Measurements from ENCODE around the gene C13orf46. TPM values are rescaled to one million over a fixed set of nuclear protein-coding genes. Genes with fewer than 3 reads are reported as not detected.

The C13orf46 gene
- total RNA-seq, 1 experiment from 2014 or later: not detected

DNA sequence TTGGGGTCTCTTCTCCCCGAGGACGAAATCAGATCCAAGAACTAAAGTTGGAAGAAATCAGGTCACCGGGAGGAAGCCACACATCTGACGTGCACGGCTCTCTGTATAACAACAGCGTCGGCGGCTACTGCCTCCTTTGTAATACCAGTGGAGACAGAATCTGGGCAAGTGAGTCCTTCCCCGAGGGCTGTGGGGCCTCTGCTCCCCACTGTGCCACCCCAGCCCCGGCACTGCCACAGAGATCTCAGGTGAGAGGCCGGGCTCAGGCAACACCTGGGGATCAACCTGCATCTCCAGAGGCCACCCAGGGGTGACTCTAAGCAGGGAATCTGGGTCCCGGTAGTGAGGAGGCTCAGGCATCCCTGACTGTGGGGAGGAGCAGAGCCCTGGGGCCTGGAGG, 33.7 kb upstream of the C13orf46 start:
- H3K4me3 Mint-ChIP-seq (ENCODE audit: unreplicated experiment): no peak overlapping the region
- intact Hi-C loops (cut with micrococcal nuclease; ENCODE audit: unreplicated experiment): no loop called here
- CTCF ChIA-PET: no interaction called here
- H3K4me1 ChIP-seq: peaks cover 4% of the 10 kb centered on the region; the same call in 1 of the 2 replicates
- no peaks in the 10 kb centered on the region for H3K27me3 ChIP-seq (replicated peaks; ENCODE audit: control insufficient read depth, insufficient read depth, low read length)
- no peaks in the 10 kb centered on the region for H3K4me1 Mint-ChIP-seq (ENCODE audit: low read depth, unreplicated experiment)
- DNase-seq: peak in 1 of 2 experiments; percentile 1
- no peaks in the 10 kb centered on the region for H3K9me3 ChIP-seq
- POLR2A ChIA-PET: no interaction called here
- H3K36me3 Mint-ChIP-seq (ENCODE audit: insufficient read depth, unreplicated experiment): no peaks in the 10 kb centered on the region
- BruUV-seq (replicated peaks): no TSS peak
- no peaks in the 10 kb centered on the region for H3K36me3 ChIP-seq (ENCODE audit: control insufficient read depth, insufficient read depth, low read length)
- TF ChIP-seq CTCF (IDR thresholded peaks at IDR 0.05; ENCODE audit: insufficient read depth in 1 of 2, low read depth in 1 of 2, low read length in 1 of 2, severe bottlenecking in 1 of 2, unreplicated experiment in 1 of 2): no peak
- no peak overlapping the region for H3K4me3 ChIP-seq (ENCODE audit: low read depth, low read length)
- no peaks in the 10 kb centered on the region for H3K9me3 Mint-ChIP-seq (ENCODE audit: unreplicated experiment)
- no peak overlapping the region for H3K27ac Mint-ChIP-seq (ENCODE audit: unreplicated experiment)
- no peaks in the 10 kb centered on the region for H3K27me3 Mint-ChIP-seq (ENCODE audit: insufficient read depth, unreplicated experiment)

- Histone ChIP-seq H3K36me3 (ENCODE audit: control insufficient read depth, insufficient read depth, low read length) (no peaks in the 10 kb centered on the region), H3K4me1 (peaks cover 4% of the 10 kb centered on the region; the same call in 1 of the 2 replicates), H3K27me3 (replicated peaks; ENCODE audit: control insufficient read depth, insufficient read depth, low read length) (no peaks in the 10 kb centered on the region), H3K4me3 (ENCODE audit: low read depth, low read length) (no peak overlapping the region), H3K9me3 (no peaks in the 10 kb centered on the region)
- CTCF ChIA-PET: no interaction called here
- no peak for TF ChIP-seq CTCF (IDR thresholded peaks at IDR 0.05; ENCODE audit: insufficient read depth in 1 of 2, low read depth in 1 of 2, low read length in 1 of 2, severe bottlenecking in 1 of 2, unreplicated experiment in 1 of 2)
- H3K27me3 Mint-ChIP-seq (ENCODE audit: insufficient read depth, unreplicated experiment): no peaks in the 10 kb centered on the region
- POLR2A ChIA-PET: interaction anchor here (0.6 kb wide), 1 partner anchor 212 kb away, joined by 3 read pairs; no protein-coding TSS in a partner anchor
- no TSS peak for BruUV-seq (replicated peaks)
- intact Hi-C loops (cut with micrococcal nuclease; ENCODE audit: unreplicated experiment): no loop called here
- no peaks in the 10 kb centered on the region for H3K9me3 Mint-ChIP-seq (ENCODE audit: unreplicated experiment)
- H3K36me3 Mint-ChIP-seq (ENCODE audit: insufficient read depth, unreplicated experiment): no peaks in the 10 kb centered on the region
- peak in 1 of 2 experiments; percentile 0 for DNase-seq
- H3K4me1 Mint-ChIP-seq (ENCODE audit: low read depth, unreplicated experiment): no peaks in the 10 kb centered on the region
- H3K27ac Mint-ChIP-seq (ENCODE audit: unreplicated experiment): no peak overlapping the region
- H3K4me3 Mint-ChIP-seq (ENCODE audit: unreplicated experiment): no peak overlapping the region
Observed at GRCh38 chr13:114005206-114005724, 31.4 kb upstream of the C13orf46 start.

DNA sequence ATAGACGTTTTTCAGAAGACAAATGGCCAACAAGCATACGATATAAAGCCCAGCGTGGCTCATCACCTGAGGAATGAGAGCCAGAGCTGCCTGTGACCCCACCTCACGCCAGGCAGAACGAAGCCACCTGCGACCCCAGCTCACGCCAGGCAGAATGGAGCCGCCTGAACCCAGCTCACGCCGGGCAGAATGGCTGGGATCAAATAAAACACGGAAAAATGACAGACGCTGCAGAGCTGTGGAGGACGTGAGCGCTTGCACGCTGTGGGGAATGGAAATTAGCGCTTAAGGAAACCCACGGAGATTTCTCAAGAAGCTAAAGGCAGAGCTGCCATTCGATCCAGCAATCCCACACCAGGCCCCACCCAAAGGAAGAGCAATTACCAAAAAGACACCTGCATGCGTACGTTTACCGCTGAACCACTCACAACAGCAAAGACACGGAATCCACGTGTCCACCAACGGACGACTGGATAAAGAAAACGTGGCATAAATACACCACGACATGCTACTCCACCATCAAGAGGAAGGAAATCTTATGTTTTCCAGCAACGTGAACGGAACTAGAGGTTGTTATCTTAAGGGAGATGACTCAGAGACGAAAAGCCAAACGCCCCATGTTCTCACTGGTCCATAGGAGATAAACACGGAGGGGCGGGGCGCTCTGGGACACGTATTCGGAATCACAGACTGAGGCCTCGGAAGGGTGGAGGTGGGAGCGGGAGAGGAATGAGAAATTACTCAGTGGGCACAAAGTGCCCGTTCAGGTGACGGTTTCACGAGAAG, 30.7 kb upstream of the C13orf46 start:
- Histone ChIP-seq H3K27me3 (replicated peaks; ENCODE audit: control insufficient read depth, insufficient read depth, low read length) (no peaks in the 10 kb centered on the region), H3K36me3 (ENCODE audit: control insufficient read depth, insufficient read depth, low read length) (no peaks in the 10 kb centered on the region), H3K4me3 (ENCODE audit: low read depth, low read length) (no peak overlapping the region), H3K4me1 (peaks cover 4% of the 10 kb centered on the region; the same call in 1 of the 2 replicates), H3K9me3 (no peaks in the 10 kb centered on the region)
- CTCF ChIA-PET: no interaction called here
- TF ChIP-seq CTCF (IDR thresholded peaks at IDR 0.05; ENCODE audit: insufficient read depth in 1 of 2, low read depth in 1 of 2, low read length in 1 of 2, severe bottlenecking in 1 of 2, unreplicated experiment in 1 of 2): no peak
- intact Hi-C loops (cut with micrococcal nuclease; ENCODE audit: unreplicated experiment): no loop called here
- DNase-seq: peak; percentile 24 to 72
- Mint-ChIP-seq H3K36me3 (ENCODE audit: insufficient read depth, unreplicated experiment) (no peaks in the 10 kb centered on the region), H3K27me3 (ENCODE audit: insufficient read depth, unreplicated experiment) (no peaks in the 10 kb centered on the region), H3K4me3 (ENCODE audit: unreplicated experiment) (no peak overlapping the region), H3K9me3 (ENCODE audit: unreplicated experiment) (no peaks in the 10 kb centered on the region), H3K27ac (ENCODE audit: unreplicated experiment) (no peak overlapping the region), H3K4me1 (ENCODE audit: low read depth, unreplicated experiment) (no peaks in the 10 kb centered on the region)
- POLR2A ChIA-PET: interaction anchor here (0.6 kb wide), 1 partner anchor 211 kb away, joined by 3 read pairs; no protein-coding TSS in a partner anchor
- no TSS peak for BruUV-seq (replicated peaks)
